SK-N-MC (cell line): ENCODE measurements around the gene CRYGN.

Experiments used
- DNase-seq: peaks from one replicate; pipeline ENCODE4 v3.0.0-alpha.2; 2011; ENCODE audit warnings: low read depth, low spot score
- H3K27ac ChIP-seq: fragments of 200-600 bp; sonication (generic); 2 replicates; pipeline ENCODE4 v1.5.1; 2016; ENCODE audit warnings: mixed run types
- H3K36me3 ChIP-seq: fragments of 200-600 bp; sonication (generic); 2 replicates; pipeline ENCODE4 v1.6.1; 2017; ENCODE audit warnings: antibody characterized with exemption, low read length, mixed read lengths; ENCODE audit not compliant: insufficient read depth
- H3K4me3 ChIP-seq: fragments of 200-600 bp; sonication (generic); 2 replicates; pipeline ENCODE4 v1.5.1; 2016
- H3K9ac ChIP-seq: fragments of 200-600 bp; sonication (generic); 2 replicates; pipeline ENCODE4 v1.8.0; 2017; ENCODE audit warnings: mixed run types, mixed read lengths; ENCODE audit not compliant: insufficient read length
- H3K9me3 ChIP-seq: fragments of 200-600 bp; sonication (generic); 2 replicates; pipeline ENCODE4 v1.6.1; 2017; ENCODE audit warnings: low read depth, mild to moderate bottlenecking, antibody characterized with exemption, low read length, moderate library complexity, mixed read lengths
- EZH2 ChIP-seq: fragments of 200-600 bp; sonication (generic); IDR thresholded peaks from one replicate; pipeline ENCODE4 v1.6.1; 2017; ENCODE audit warnings: antibody characterized with exemption
- FOXP2 ChIP-seq: optimal IDR thresholded peaks from 2 replicates; pipeline ENCODE3; 2011; ENCODE audit warnings: mild to moderate bottlenecking, moderate library complexity; ENCODE audit not compliant: insufficient read depth; ENCODE audit errors: extremely low read length, control extremely low read depth
- POLR2AphosphoS5 ChIP-seq: IDR thresholded peaks from 2 replicates; pipeline ENCODE4 v1.6.1; 2012; ENCODE audit warnings: mild to moderate bottlenecking, low read depth, low read length, borderline replicate concordance

Gene CRYGN

GRCh38 chr7:151439855-151440798, at the start of gene CRYGN:
Gene CRYGN, minus strand, starts transcription at chr7:151440141. Its CDS starts 224 bp downstream, at chr7:151439917.
- TF ChIP-seq FOXP2 (no peak), EZH2 (no peak), POLR2AphosphoS5 (no peak)
- H3K27ac ChIP-seq = no peak within 1 kb of the TSS
- DNase-seq = no peak
- no peak within 1 kb of the TSS for H3K4me3 ChIP-seq
- H3K36me3 ChIP-seq = no peaks in the 10 kb centered on the region
- no peaks in the 10 kb centered on the region for H3K9me3 ChIP-seq
- H3K9ac ChIP-seq = no peak within 1 kb of the TSS

GRCh38 chr7:151489498-151489897, 49.6 kb upstream of the CRYGN start:
- TF ChIP-seq POLR2AphosphoS5 (no peak), EZH2 (no peak), FOXP2 (no peak)

GRCh38 chr7:151488096-151488495, 48.2 kb upstream of the CRYGN start:
- Histone ChIP-seq H3K9me3 (no peaks in the 10 kb centered on the region), H3K4me3 (no peak overlapping the region), H3K9ac (no peak overlapping the region), H3K36me3 (peaks cover 77% of the 10 kb centered on the region), H3K27ac (no peak overlapping the region)
- no peak for DNase-seq
- no peak for TF ChIP-seq EZH2
- no peak for TF ChIP-seq FOXP2
- no peak for TF ChIP-seq POLR2AphosphoS5

More at GRCh38 chr7:151489498-151489897, 49.6 kb upstream of the CRYGN start:
- Histone ChIP-seq H3K9me3 (no peaks in the 10 kb centered on the region), H3K9ac (no peak overlapping the region), H3K4me3 (no peak overlapping the region), H3K27ac (no peak overlapping the region), H3K36me3 (peaks cover 63% of the 10 kb centered on the region)
- no peak for DNase-seq

GRCh38 chr7:151487228-151487627, 47.3 kb upstream of the CRYGN start:
- Histone ChIP-seq H3K4me3 (no peak overlapping the region), H3K9ac (no peak overlapping the region), H3K27ac (no peak overlapping the region), H3K36me3 (peaks cover 85% of the 10 kb centered on the region), H3K9me3 (no peaks in the 10 kb centered on the region)
- no peak for DNase-seq
- TF ChIP-seq EZH2 = no peak
- no peak for TF ChIP-seq FOXP2
- TF ChIP-seq POLR2AphosphoS5 = no peak

GRCh38 chr7:151486074-151486473, 46.1 kb upstream of the CRYGN start:
- Histone ChIP-seq H3K9me3 (no peaks in the 10 kb centered on the region), H3K27ac (no peak overlapping the region), H3K9ac (no peak overlapping the region), H3K4me3 (no peak overlapping the region), H3K36me3 (peaks cover 96% of the 10 kb centered on the region)
- TF ChIP-seq POLR2AphosphoS5 (no peak), FOXP2 (no peak), EZH2 (no peak)
- DNase-seq = no peak

- Histone ChIP-seq H3K27ac (no peak overlapping the region), H3K9me3 (no peaks in the 10 kb centered on the region), H3K9ac (no peak overlapping the region), H3K36me3 (peaks cover 90% of the 10 kb centered on the region), H3K4me3 (no peak overlapping the region)
- DNase-seq = no peak
- TF ChIP-seq POLR2AphosphoS5 = no peak
- TF ChIP-seq FOXP2 = no peak
Measured at GRCh38 chr7:151484971-151485707, 45.2 kb upstream of the CRYGN start.

- no peak overlapping the region for H3K4me3 ChIP-seq
- H3K9ac ChIP-seq = no peak overlapping the region
- TF ChIP-seq FOXP2 (no peak), EZH2 (no peak), POLR2AphosphoS5 (no peak)
- peaks cover 80% of the 10 kb centered on the region for H3K36me3 ChIP-seq
- H3K9me3 ChIP-seq = no peaks in the 10 kb centered on the region
- no peak for DNase-seq
- H3K27ac ChIP-seq = no peak overlapping the region
Measured at GRCh38 chr7:151483711-151483983, 43.7 kb upstream of the CRYGN start.

GRCh38 chr7:151482883-151483710, 43.2 kb upstream of the CRYGN start:
- no peak for TF ChIP-seq POLR2AphosphoS5
- TF ChIP-seq EZH2 = no peak
- TF ChIP-seq FOXP2 = no peak
- no peak for DNase-seq

More at GRCh38 chr7:151482883-151483710, 43.2 kb upstream of the CRYGN start:
- no peak overlapping the region for H3K9ac ChIP-seq
- no peak overlapping the region for H3K4me3 ChIP-seq
- peaks cover 75% of the 10 kb centered on the region for H3K36me3 ChIP-seq
- no peak overlapping the region for H3K27ac ChIP-seq
- H3K9me3 ChIP-seq = no peaks in the 10 kb centered on the region
